ENCODE measurements around the gene GOLPH3.

GOLPH3 gene

DNA sequence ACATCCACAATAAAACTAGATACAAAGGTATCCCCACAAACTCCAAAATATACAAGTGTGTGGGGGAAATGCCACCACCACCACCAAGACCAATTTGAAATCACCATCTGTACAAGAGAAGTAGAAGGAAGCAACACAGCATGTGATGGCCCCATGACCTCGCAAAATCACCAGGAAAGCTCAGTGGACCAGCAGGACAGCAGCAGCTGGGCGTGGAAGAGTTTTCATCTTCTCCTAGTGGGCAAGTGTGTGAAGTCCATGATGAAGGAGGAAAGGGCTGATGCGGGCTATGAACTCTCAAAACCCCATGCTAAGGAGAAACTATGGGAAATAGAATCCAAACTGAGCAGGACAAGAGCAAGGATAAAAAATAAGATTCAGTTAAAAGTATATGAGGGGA, 58.1 kb downstream of the GOLPH3 start:
- no peak for DNase-seq (ENCODE audit: low spot score)
- no peak overlapping the region for H3K27ac Mint-ChIP-seq
- H3K9me3 Mint-ChIP-seq, result no peaks in the 10 kb centered on the region
- H3K4me1 Mint-ChIP-seq (ENCODE audit: low read depth), result peaks cover 18% of the 10 kb centered on the region
- no peaks in the 10 kb centered on the region for H3K27me3 Mint-ChIP-seq (ENCODE audit: low read depth)
- H3K36me3 Mint-ChIP-seq (ENCODE audit: low read depth), result peaks cover 30% of the 10 kb centered on the region
- H3K4me3 Mint-ChIP-seq, result no peak overlapping the region

DNA sequence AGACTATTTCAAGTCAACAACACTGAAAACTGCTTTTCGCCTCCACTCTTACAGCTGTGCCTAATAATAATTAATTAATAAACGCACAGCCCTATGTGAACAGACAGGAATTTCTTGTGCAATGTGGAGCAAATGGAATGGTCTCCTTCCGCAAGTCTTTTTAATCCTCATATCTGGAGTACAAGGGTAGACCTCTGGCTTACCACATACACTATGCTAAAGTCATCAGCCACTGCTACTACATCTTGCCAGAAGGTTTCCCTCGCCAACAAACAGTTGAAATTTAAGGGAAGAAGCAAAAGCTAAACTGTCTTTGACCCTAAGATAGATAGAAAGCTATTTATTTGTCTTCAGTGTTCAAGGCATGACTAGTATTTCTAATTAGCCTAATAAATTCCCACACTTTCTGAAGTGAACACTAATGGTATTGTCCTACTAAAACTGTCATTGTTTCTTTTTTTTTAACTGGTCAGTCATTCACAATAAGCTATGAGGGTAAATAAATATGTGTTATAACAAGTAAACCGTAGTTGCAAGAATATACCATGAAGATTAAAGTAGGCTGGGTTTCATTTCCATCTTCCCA, 63.9 kb downstream of the GOLPH3 start:
- peaks cover 35% of the 10 kb centered on the region for H3K36me3 Mint-ChIP-seq (ENCODE audit: low read depth)
- DNase-seq (ENCODE audit: low spot score), result no peak
- no peak overlapping the region for H3K27ac Mint-ChIP-seq
- peaks cover 1% of the 10 kb centered on the region for H3K4me1 Mint-ChIP-seq (ENCODE audit: low read depth)
- no peak overlapping the region for H3K4me3 Mint-ChIP-seq
- H3K9me3 Mint-ChIP-seq, result no peaks in the 10 kb centered on the region
- H3K27me3 Mint-ChIP-seq (ENCODE audit: low read depth), result no peaks in the 10 kb centered on the region

DNA sequence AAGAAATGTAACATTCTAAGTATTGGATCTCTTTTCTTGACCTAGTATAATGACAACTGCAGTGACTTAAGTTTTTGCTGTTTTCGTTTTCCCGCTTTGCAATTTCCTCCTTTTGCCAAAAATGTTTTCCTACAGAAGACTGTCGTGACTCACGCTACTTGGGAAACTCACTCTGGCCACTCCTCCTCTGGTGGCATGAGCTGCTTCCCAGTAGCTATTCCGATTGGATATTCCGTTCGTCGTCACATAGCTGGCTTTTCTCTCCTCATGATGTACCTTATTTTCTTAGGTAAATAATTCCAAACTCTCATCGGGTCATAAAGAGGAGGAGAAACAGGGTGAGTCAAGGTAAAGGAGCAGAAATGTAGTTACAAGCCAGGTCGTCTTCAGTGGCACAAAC, 64.9 kb downstream of the GOLPH3 start:
- Mint-ChIP-seq H3K27me3 (ENCODE audit: low read depth) (no peaks in the 10 kb centered on the region), H3K4me1 (ENCODE audit: low read depth) (peaks cover 1% of the 10 kb centered on the region), H3K27ac (no peak overlapping the region), H3K9me3 (no peaks in the 10 kb centered on the region), H3K36me3 (ENCODE audit: low read depth) (peaks cover 36% of the 10 kb centered on the region), H3K4me3 (no peak overlapping the region)
- no peak for DNase-seq (ENCODE audit: low spot score)

DNA sequence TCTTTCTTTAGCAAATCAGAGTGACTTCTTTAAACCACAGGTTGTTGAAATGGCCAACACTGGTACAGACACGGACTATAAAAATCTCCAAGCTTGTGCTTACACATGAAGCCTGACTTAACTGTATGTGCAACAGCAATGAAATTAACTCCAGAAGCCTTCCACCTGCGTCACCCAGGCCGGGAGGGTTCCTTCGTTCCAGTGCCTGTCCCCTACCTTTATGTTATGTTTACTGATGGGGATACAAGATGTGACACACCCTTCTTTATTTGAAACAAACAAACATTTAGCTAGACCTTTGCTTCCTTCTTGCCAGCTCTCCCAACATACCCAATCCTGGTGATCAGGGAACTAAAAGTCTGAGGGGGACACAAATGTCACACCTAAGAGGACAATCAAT, 66.0 kb downstream of the GOLPH3 start:
- no peak overlapping the region for H3K27ac Mint-ChIP-seq
- DNase-seq (ENCODE audit: low spot score), result no peak
- peaks cover 42% of the 10 kb centered on the region for H3K36me3 Mint-ChIP-seq (ENCODE audit: low read depth)
- no peaks in the 10 kb centered on the region for H3K9me3 Mint-ChIP-seq
- H3K4me1 Mint-ChIP-seq (ENCODE audit: low read depth), result peaks cover 1% of the 10 kb centered on the region
- no peaks in the 10 kb centered on the region for H3K27me3 Mint-ChIP-seq (ENCODE audit: low read depth)
- H3K4me3 Mint-ChIP-seq, result no peak overlapping the region

DNA sequence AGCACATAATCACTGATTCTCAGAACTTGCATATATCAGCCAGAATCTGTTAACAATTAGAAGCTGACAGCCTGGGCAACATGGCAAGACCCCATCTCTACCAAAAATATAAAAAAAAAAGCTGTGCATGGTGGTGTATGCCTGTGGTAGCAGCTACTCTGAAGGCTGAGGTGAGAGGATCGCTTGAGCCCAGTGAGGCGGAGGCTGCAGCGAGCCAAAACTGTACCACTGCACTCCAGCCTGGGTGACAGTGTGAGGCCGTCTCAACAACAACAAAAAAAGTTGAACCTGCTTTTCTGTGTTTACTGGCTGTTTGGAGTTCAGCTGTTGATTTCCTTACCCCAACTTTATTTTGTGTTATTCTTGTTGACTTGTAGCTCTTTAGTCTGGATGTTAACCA, 66.8 kb downstream of the GOLPH3 start:
- Mint-ChIP-seq H3K9me3 (no peaks in the 10 kb centered on the region), H3K4me1 (ENCODE audit: low read depth) (no peaks in the 10 kb centered on the region), H3K4me3 (no peak overlapping the region), H3K36me3 (ENCODE audit: low read depth) (peaks cover 43% of the 10 kb centered on the region), H3K27me3 (ENCODE audit: low read depth) (no peaks in the 10 kb centered on the region), H3K27ac (no peak overlapping the region)
- no peak for DNase-seq (ENCODE audit: low spot score)

DNA sequence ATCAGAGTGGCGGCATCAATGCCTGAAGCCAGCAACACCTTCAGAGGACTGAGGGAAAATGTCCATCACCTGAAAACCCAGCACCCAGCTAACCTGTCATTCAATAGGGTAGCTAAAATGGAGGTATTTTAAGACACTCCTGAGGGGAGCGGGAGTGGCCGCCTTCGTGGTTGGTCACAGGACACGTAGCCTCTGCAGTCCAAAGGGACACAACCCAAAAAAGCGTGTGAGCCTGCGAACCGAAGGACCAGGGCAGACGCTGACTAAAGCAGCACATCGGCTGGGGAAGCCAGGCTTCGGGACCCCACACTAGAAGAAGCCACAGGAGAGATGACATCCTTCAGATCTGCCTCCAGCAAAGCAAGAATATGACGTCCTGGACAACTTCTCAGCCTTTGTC, 70.6 kb downstream of the GOLPH3 start:
- Mint-ChIP-seq H3K4me1 (ENCODE audit: low read depth) (no peaks in the 10 kb centered on the region), H3K36me3 (ENCODE audit: low read depth) (peaks cover 27% of the 10 kb centered on the region), H3K27ac (no peak overlapping the region), H3K4me3 (no peak overlapping the region), H3K27me3 (ENCODE audit: low read depth) (no peaks in the 10 kb centered on the region), H3K9me3 (no peaks in the 10 kb centered on the region)
- no peak for DNase-seq (ENCODE audit: low spot score)

DNA sequence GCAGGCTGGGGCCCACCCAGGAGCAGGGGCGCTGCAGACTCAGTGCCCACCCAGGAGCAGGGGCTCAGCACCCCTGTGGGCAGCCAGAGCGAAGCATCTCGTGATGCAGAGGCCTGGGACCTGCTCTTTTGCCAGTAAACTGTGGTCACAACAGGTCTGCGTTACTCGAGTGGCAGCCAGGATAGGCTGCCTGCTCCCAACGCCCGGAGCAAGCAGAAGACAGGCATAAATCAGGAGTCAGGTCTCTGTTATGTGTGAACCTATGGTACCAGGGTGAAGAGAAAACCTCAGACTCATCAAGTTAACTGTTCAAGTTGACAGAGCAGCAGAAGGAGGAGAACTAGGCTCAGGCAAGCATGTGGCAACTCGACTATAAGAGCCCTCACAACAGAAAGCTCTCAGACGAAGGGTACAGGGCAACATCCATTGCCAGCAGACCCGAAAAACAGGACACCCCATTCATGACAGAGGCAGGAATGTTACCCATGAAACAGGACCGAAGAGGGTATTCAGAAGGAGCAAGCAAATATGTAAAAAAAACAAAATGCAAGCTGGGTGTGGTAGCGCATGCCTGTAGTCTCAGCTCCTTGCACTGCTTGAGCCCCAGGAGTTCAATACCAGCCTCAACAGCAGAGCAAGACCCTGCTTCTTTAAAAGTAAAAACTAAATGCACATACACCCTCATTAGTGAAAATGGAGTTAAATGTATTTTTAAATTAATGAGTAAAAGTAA, 71.7 kb downstream of the GOLPH3 start:
- H3K4me1 Mint-ChIP-seq (ENCODE audit: low read depth), result no peaks in the 10 kb centered on the region
- peaks cover 25% of the 10 kb centered on the region for H3K36me3 Mint-ChIP-seq (ENCODE audit: low read depth)
- no peak overlapping the region for H3K4me3 Mint-ChIP-seq
- DNase-seq (ENCODE audit: low spot score), result no peak
- no peaks in the 10 kb centered on the region for H3K9me3 Mint-ChIP-seq
- H3K27ac Mint-ChIP-seq, result no peak overlapping the region
- no peaks in the 10 kb centered on the region for H3K27me3 Mint-ChIP-seq (ENCODE audit: low read depth)

DNA sequence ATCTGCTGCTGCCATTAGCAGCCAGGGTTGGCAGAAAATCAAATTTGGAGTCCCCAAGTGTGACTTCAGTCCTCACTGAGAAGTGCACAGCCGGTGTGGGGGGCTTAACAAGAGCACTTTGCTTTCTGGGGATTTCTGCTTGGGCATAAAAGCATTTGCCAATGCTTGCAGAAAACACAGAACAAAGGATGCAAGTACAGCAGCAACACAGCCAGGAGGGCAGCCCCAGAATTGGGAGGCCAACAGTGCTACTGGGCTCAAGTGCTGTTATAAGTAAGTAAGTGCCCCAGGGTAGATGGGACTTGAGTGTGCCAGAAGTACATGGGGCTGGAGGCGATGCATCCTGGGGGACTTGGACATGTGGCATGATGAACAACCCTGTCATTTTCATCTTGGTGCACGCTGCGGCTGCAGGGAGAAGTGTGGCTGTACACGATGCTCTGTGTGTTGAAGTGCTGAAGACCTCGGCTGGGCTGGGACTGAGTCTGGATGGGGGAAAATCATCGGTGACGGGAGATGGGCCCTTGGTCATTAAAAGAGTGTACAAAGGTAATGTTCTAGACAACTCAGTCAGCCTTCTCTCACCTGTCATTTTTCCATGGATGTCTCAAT, 73.3 kb downstream of the GOLPH3 start:
- no peak for DNase-seq (ENCODE audit: low spot score)
- H3K27ac Mint-ChIP-seq, result no peak overlapping the region
- no peaks in the 10 kb centered on the region for H3K27me3 Mint-ChIP-seq (ENCODE audit: low read depth)
- no peaks in the 10 kb centered on the region for H3K4me1 Mint-ChIP-seq (ENCODE audit: low read depth)
- no peak overlapping the region for H3K4me3 Mint-ChIP-seq
- no peaks in the 10 kb centered on the region for H3K9me3 Mint-ChIP-seq
- peaks cover 25% of the 10 kb centered on the region for H3K36me3 Mint-ChIP-seq (ENCODE audit: low read depth)

DNA sequence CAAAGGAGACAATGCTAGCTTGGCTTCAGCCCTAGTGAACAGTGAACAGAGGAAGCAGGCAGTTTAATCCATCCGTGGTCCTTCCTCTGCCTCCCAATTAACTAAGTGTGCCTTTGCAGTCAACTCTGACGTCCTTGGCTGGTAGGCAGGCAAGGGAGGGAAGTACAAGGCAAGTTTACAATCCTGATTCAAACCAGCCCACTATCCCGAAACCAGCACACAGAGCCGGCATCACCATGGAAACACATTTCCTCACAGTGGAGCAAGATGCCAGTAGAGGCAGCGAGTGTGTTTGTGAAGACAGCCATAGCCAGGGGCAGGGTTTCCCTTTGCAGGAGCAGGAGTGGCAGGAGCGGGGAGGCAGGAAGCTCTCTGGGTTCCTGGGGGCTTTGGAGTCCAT, 73.9 kb downstream of the GOLPH3 start:
- Mint-ChIP-seq H3K4me1 (ENCODE audit: low read depth) (no peaks in the 10 kb centered on the region), H3K36me3 (ENCODE audit: low read depth) (peaks cover 21% of the 10 kb centered on the region), H3K27ac (no peak overlapping the region), H3K9me3 (no peaks in the 10 kb centered on the region), H3K4me3 (no peak overlapping the region), H3K27me3 (ENCODE audit: low read depth) (no peaks in the 10 kb centered on the region)
- no peak for DNase-seq (ENCODE audit: low spot score)

DNA sequence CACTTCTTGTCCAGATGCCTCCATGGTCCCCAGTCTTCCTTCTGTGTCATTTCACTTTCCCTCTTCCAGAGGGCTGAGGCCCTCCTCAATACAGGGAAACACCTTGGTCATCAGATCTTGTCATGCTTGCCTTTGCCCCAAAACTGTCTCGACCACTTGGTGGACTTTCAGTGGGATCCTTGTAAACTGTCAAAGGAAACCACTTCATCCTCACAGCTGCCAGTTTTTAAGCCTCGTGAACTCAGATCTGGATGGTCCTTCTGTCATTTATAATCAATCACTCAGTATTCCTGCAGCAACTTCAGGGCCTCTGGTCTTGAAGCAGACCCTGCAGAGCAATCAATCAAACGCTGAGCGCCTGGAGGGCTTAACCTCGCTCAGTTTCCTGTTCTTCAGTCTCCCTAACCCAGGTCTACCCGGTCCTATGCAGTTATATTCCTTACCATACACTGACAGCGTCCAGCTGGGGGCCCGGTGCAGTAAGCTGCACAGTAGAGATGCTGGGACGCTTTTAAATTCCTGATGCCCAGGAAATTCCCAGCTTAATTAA, 74.6 kb downstream of the GOLPH3 start:
- DNase-seq (ENCODE audit: low spot score), result no peak
- Mint-ChIP-seq H3K4me3 (no peak overlapping the region), H3K27me3 (ENCODE audit: low read depth) (no peaks in the 10 kb centered on the region), H3K4me1 (ENCODE audit: low read depth) (no peaks in the 10 kb centered on the region), H3K27ac (no peak overlapping the region), H3K36me3 (ENCODE audit: low read depth) (peaks cover 19% of the 10 kb centered on the region), H3K9me3 (no peaks in the 10 kb centered on the region)

DNA sequence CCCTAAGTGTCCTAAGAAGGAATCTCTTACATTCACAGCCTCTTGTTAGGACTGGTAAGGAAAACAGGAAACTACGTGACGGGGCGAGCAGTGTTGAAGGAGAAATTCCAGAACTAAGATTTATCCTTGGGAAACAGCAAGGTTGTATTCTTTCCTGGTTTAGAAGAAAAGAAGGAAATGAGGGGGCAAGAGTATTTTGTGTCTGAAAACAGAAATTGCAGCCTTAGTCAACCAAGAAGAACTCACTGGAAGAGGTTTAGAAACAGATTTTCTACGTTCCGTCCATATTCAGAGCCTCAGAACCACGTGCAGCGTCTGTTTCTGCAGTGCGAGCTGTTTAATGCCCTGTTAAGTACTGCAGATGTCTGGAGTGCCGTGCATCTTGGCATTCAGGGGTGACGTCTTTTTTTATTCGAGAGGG, 75.2 kb downstream of the GOLPH3 start:
- H3K36me3 Mint-ChIP-seq (ENCODE audit: low read depth), result peaks cover 18% of the 10 kb centered on the region
- H3K4me3 Mint-ChIP-seq, result no peak overlapping the region
- no peak overlapping the region for H3K27ac Mint-ChIP-seq

DNA sequence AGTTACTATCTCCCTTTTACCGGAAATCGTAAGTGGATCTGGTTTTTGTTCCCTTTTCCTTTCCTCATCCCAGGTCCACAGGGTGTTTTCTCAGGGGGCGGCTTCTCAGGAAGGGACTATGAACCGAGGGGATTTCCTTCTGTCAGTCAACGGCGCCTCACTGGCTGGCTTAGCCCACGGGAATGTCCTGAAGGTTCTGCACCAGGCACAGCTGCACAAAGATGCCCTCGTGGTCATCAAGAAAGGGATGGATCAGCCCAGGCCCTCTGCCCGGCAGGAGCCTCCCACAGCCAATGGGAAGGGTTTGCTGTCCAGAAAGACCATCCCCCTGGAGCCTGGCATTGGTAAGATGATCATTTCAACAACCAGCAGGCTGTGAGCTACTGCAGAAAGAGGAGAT, 75.8 kb downstream of the GOLPH3 start:
- DNase-seq (ENCODE audit: low spot score), result no peak
- H3K36me3 Mint-ChIP-seq (ENCODE audit: low read depth), result peaks cover 12% of the 10 kb centered on the region
- no peaks in the 10 kb centered on the region for H3K27me3 Mint-ChIP-seq (ENCODE audit: low read depth)
- H3K27ac Mint-ChIP-seq, result no peak overlapping the region
- no peaks in the 10 kb centered on the region for H3K9me3 Mint-ChIP-seq
- peaks cover under 1% of the 10 kb centered on the region for H3K4me1 Mint-ChIP-seq (ENCODE audit: low read depth)
- no peak overlapping the region for H3K4me3 Mint-ChIP-seq

More for the DNA sequence above, 75.2 kb downstream of the GOLPH3 start:
- Mint-ChIP-seq H3K9me3 (no peaks in the 10 kb centered on the region), H3K4me1 (ENCODE audit: low read depth) (no peaks in the 10 kb centered on the region), H3K27me3 (ENCODE audit: low read depth) (no peaks in the 10 kb centered on the region)
- no peak for DNase-seq (ENCODE audit: low spot score)

DNA sequence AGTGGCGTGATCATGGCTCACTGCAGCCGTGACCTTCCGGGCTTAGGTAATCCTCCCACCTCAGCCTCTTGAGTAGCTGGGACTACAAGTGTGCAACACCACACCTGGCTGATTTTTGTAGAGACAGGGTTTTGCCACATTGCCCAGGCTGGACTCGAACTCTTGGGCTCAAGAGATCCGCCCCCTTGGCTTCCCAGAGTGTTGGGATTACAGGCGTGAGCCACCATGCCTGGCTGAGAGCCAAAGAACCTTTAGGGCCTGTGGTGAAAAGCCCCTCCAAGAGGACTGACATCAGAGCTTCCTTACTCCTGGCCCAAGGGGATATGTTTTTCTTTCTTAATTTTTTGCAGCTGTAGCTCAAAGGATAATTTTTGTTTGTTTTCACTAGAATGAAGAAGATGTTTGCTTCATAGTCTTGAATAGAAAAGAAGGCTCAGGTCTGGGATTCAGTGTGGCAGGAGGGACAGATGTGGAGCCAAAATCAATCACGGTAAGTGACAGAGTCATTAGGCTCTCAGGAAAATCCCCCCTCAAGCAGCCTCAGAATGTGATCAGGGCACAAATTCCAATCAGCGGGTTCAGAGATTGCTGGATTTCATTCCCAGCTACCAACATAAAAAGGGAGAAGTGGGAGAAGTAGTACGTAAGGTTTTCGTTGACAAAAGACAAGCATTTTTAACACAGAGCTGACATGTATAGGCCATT, 77.1 kb downstream of the GOLPH3 start:
- no peaks in the 10 kb centered on the region for H3K9me3 Mint-ChIP-seq
- peaks cover 4% of the 10 kb centered on the region for H3K4me1 Mint-ChIP-seq (ENCODE audit: low read depth)
- H3K4me3 Mint-ChIP-seq, result no peak overlapping the region
- DNase-seq (ENCODE audit: low spot score), result no peak
- H3K36me3 Mint-ChIP-seq (ENCODE audit: low read depth), result peaks cover 9% of the 10 kb centered on the region
- H3K27ac Mint-ChIP-seq, result no peak overlapping the region
- no peaks in the 10 kb centered on the region for H3K27me3 Mint-ChIP-seq (ENCODE audit: low read depth)

DNA sequence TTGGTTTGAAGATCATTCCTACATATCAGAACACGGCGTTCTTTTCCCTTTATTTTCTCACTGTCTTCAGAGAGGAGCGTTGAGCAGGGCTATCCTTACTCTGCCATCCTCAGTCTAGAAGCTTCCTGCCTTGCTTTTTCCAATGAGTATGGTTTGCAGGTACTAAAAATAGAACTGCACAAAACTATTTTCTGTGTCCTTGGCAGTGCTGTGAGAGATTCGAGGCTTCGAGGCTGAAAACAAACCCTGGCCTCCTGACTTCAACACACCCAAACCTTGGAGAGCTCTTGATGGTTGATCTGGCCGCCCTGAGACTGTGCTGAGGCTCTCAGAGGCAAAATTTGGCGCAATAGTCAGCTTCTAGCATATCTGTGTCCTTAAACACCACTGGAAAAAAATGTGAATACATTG, 78.9 kb downstream of the GOLPH3 start:
- Mint-ChIP-seq H3K36me3 (ENCODE audit: low read depth) (no peaks in the 10 kb centered on the region), H3K27ac (no peak overlapping the region), H3K9me3 (no peaks in the 10 kb centered on the region), H3K4me3 (no peak overlapping the region), H3K4me1 (ENCODE audit: low read depth) (peaks cover 4% of the 10 kb centered on the region), H3K27me3 (ENCODE audit: low read depth) (no peaks in the 10 kb centered on the region)
- no peak for DNase-seq (ENCODE audit: low spot score)

All from T-helper 2 cell treated with Interferon-gamma antibody and Interleukin-4, amounts not matched to agents 5 μg/mL and 100 μg/mL, for 36 hours (primary cell).